Right atrium auricular region (tissue), 2 donors: ENCODE data around the gene CTU2. TPM values are rescaled to one million over a fixed set of nuclear protein-coding genes. Genes with fewer than 3 reads are reported as not detected.

Experiments
- DNase-seq: peaks from one replicate; pipeline ENCODE4 v3.0.0-alpha.2; 2019; ENCODE audit warnings: low spot score
- H3K27ac ChIP-seq, 2 donors: fragments of 200-600 bp; sonication (generic); 1 replicate in 1 of 2; 2 replicates in 1 of 2; pipeline ENCODE4 v1.5.1; 2016 to 2019
- H3K27me3 ChIP-seq, 2 donors: fragments of 200-600 bp; sonication (generic); one replicate each; pipeline versions ENCODE4 v1.5.1 to v1.6.0; 2017 to 2019
- H3K36me3 ChIP-seq: fragments of 200-600 bp; sonication (generic); one replicate; pipeline ENCODE4 v1.5.1; 2016
- H3K4me1 ChIP-seq, 2 donors: fragments of 200-600 bp; sonication (generic); one replicate each; pipeline versions ENCODE4 v1.5.1 to v1.6.0; 2017 to 2019
- H3K4me3 ChIP-seq, 2 donors: fragments of 200-600 bp; sonication (generic); 1 replicate in 1 of 2; 2 replicates in 1 of 2; pipeline ENCODE4 v1.5.1; 2017 to 2019; ENCODE audit warnings: mild to moderate bottlenecking in 1 of 2, moderate library complexity in 1 of 2
- H3K9me3 ChIP-seq, 2 donors: fragments of 200-600 bp; sonication (generic); one replicate each; pipeline ENCODE4 v1.5.1; 2019
- CTCF ChIP-seq, 2 donors: fragments of 200-600 bp; sonication (generic); IDR thresholded peaks; one replicate each; pipeline ENCODE4 v1.5.1; 2019; ENCODE audit warnings: antibody characterized with exemption in 2 of 2
- total RNA-seq, 2 donors: library from RNA; depleted of rRNA; stranded (reverse); fragments of >200 nt; gene quantifications; one replicate each; pipeline ENCODE4 v1.1.0, GENCODE V29; 2016

The CTU2 gene
- total RNA-seq, 2 donors from 2014 or later: 7.1 to 8.2 TPM

- H3K27ac ChIP-seq: no peak overlapping the region
Observed at GRCh38 chr16:88720396-88720970, 14.2 kb downstream of the CTU2 start.

GRCh38 chr16:88721236-88721635 lies 14.9 kb downstream of the CTU2 start:
- Histone ChIP-seq H3K4me3 (no peak overlapping the region), H3K9me3 (no peaks in the 10 kb centered on the region), H3K27me3 (no peaks in the 10 kb centered on the region), H3K4me1 (no peaks in the 10 kb centered on the region), H3K27ac (no peak overlapping the region), H3K36me3 (peaks cover 85% of the 10 kb centered on the region)
- DNase-seq: no peak
- no peak for TF ChIP-seq CTCF (IDR thresholded peaks at IDR 0.05)

More at GRCh38 chr16:88720396-88720970, 14.2 kb downstream of the CTU2 start:
- H3K4me3 ChIP-seq: no peak overlapping the region
- DNase-seq: no peak
- H3K36me3 ChIP-seq: peaks cover 85% of the 10 kb centered on the region
- no peaks in the 10 kb centered on the region for H3K27me3 ChIP-seq
- no peaks in the 10 kb centered on the region for H3K9me3 ChIP-seq
- no peaks in the 10 kb centered on the region for H3K4me1 ChIP-seq
- no peak for TF ChIP-seq CTCF (IDR thresholded peaks at IDR 0.05)

GRCh38 chr16:88721815-88722755 lies 15.8 kb downstream of the CTU2 start:
- TF ChIP-seq CTCF (IDR thresholded peaks at IDR 0.05): no peak
- H3K36me3 ChIP-seq: peaks cover 86% of the 10 kb centered on the region

GRCh38 chr16:88722784-88723506 lies 16.6 kb downstream of the CTU2 start:
- no peak overlapping the region for H3K4me3 ChIP-seq
- no peak for DNase-seq
- no peak for TF ChIP-seq CTCF (IDR thresholded peaks at IDR 0.05)
- no peaks in the 10 kb centered on the region for H3K27me3 ChIP-seq
- no peaks in the 10 kb centered on the region for H3K9me3 ChIP-seq
- peaks cover 80% of the 10 kb centered on the region for H3K36me3 ChIP-seq
- H3K27ac ChIP-seq: no peak overlapping the region
- no peaks in the 10 kb centered on the region for H3K4me1 ChIP-seq

More at GRCh38 chr16:88721815-88722755, 15.8 kb downstream of the CTU2 start:
- no peaks in the 10 kb centered on the region for H3K4me1 ChIP-seq
- H3K27me3 ChIP-seq: no peaks in the 10 kb centered on the region
- H3K9me3 ChIP-seq: no peaks in the 10 kb centered on the region
- H3K4me3 ChIP-seq: no peak overlapping the region
- DNase-seq: no peak
- no peak overlapping the region for H3K27ac ChIP-seq

GRCh38 chr16:88723507-88723887 lies 17.2 kb downstream of the CTU2 start:
- no peak for DNase-seq
- H3K36me3 ChIP-seq: peaks cover 80% of the 10 kb centered on the region
- no peak for TF ChIP-seq CTCF (IDR thresholded peaks at IDR 0.05)

More at GRCh38 chr16:88723507-88723887, 17.2 kb downstream of the CTU2 start:
- Histone ChIP-seq H3K27ac (no peak overlapping the region), H3K4me1 (no peaks in the 10 kb centered on the region), H3K27me3 (no peaks in the 10 kb centered on the region), H3K4me3 (no peak overlapping the region), H3K9me3 (no peaks in the 10 kb centered on the region)
